Gastrocnemius medialis (tissue), 4 donors: Measurements from ENCODE around the gene DAD1.

Experiments used
- CTCF ChIP-seq, 5 experiments: fragments of 450-650 bp in 3 of 5; fragments of 200-600 bp in 2 of 5; sonication (generic) in 2 of 5; IDR thresholded peaks in 4 of 5; conservative IDR thresholded peaks in 1 of 5; 1 replicate in 4 of 5; 2 replicates in 1 of 5; pipeline ENCODE4 v1.5.1; 2016 to 2019; ENCODE audit warnings: antibody characterized with exemption in 5 of 5, mild to moderate bottlenecking in 3 of 5, moderate library complexity in 3 of 5
- POLR2A ChIP-seq, 2 donors: fragments of 450-650 bp; IDR thresholded peaks; one replicate each; pipeline ENCODE4 v1.6.1; 2017; ENCODE audit warnings: antibody characterized with exemption in 2 of 2, mild to moderate bottlenecking in 2 of 2, moderate library complexity in 2 of 2

GRCh38 chr14:22579881-22580280 lies 9.1 kb downstream of the DAD1 start:
- TF ChIP-seq POLR2A (IDR thresholded peaks at IDR 0.05) (no peak), CTCF (IDR thresholded peaks at IDR 0.05 in 4 of 5, conservative IDR thresholded peaks at IDR 0.05 in 1 of 5) (no peak)
